BE2C (cell line): ENCODE results near the gene GALNT2.

ENCODE experiments used
- DNase-seq: peaks from one replicate; pipeline ENCODE4 v3.0.0-alpha.2; 2020
- H3K27me3 ChIP-seq: fragments of 250-450 bp; sonication (Bioruptor Pico); 2 replicates; pipeline ENCODE4 v1.5.1; 2020; ENCODE audit warnings: mild to moderate bottlenecking
- H3K36me3 ChIP-seq: fragments of 250-450 bp; sonication (Bioruptor Pico); 2 replicates; pipeline ENCODE4 v1.5.1; 2020; ENCODE audit warnings: mild to moderate bottlenecking
- H3K4me1 ChIP-seq: fragments of 250-450 bp; sonication (Bioruptor Pico); 2 replicates; pipeline ENCODE4 v1.5.1; 2020
- H3K4me3 ChIP-seq: 2 replicates; pipeline ENCODE4 v1.5.1; 2011; ENCODE audit warnings: low read depth, low read length
- H3K9me3 ChIP-seq: fragments of 250-450 bp; sonication (Bioruptor Pico); 2 replicates; pipeline ENCODE4 v1.5.1; 2020
- TF ChIP-seq, protein P1 (sequence below): IDR thresholded peaks from 2 replicates; pipeline ENCODE4 v1.5.1; 2012; ENCODE audit warnings: mild to moderate bottlenecking, low read depth, low read length

Gene GALNT2

DNA sequence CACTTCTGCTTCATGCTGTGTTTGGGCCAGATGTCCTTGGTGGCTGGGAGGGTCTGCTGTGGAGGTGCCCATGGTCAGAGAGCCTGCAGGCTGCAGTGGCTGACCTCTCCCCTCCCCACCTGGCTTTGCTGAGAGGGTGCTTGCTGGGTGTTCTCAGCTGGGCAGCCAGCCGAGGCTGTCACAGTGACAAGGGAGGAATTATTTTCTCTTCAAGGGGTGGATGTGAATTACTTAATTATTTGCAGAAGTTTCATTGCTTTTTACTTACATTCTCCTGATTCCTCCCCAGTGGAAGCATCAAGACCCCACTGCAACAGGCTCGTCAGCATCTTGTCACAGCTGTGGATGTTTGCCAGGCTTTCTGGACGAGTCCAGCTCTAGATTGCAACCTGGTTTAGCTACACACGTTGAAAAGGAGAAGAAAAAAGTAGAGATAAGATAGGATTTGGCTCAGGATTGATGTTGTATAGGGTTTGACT, 70.3 kb downstream of the GALNT2 start:
- Histone ChIP-seq H3K36me3 (no peaks in the 10 kb centered on the region), H3K4me1 (peaks cover 29% of the 10 kb centered on the region), H3K9me3 (no peaks in the 10 kb centered on the region), H3K27me3 (no peaks in the 10 kb centered on the region), H3K4me3 (no peak overlapping the region)
- no peak for DNase-seq
- TF ChIP-seq, protein P1, sequence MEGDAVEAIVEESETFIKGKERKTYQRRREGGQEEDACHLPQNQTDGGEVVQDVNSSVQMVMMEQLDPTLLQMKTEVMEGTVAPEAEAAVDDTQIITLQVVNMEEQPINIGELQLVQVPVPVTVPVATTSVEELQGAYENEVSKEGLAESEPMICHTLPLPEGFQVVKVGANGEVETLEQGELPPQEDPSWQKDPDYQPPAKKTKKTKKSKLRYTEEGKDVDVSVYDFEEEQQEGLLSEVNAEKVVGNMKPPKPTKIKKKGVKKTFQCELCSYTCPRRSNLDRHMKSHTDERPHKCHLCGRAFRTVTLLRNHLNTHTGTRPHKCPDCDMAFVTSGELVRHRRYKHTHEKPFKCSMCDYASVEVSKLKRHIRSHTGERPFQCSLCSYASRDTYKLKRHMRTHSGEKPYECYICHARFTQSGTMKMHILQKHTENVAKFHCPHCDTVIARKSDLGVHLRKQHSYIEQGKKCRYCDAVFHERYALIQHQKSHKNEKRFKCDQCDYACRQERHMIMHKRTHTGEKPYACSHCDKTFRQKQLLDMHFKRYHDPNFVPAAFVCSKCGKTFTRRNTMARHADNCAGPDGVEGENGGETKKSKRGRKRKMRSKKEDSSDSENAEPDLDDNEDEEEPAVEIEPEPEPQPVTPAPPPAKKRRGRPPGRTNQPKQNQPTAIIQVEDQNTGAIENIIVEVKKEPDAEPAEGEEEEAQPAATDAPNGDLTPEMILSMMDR: no peak

DNA sequence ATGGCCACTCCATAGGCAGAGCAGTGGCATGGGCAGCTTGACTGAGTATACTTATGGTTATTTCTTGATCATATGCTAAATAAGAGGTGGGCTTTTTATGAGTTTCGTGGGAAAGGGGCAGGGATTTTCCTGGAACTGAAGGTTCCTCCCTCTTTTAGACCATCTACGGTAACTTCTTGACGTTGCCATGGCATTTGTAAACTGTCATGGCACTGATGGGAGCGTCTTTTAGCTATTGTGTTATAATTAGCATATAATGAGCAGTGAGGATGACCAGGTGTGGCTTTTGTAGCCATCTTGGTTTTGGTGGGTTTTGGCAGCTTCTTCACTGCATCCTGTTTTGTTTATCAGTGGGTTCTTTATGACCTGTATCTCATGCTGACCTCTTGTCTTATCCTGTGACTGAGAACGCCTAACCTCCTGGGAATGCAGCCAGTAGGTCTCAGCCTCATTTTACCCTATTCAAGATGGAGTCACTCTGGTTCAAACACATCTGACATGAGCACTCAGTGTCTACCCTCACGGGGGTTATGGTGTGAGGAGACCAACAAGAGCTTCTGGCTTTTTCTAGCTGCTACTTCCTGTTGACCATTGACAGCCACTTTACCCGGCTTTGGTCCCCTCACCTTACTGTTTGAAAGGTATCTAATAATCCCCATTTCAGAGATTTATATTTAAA, 71.7 kb downstream of the GALNT2 start:
- DNase-seq: no peak

DNA sequence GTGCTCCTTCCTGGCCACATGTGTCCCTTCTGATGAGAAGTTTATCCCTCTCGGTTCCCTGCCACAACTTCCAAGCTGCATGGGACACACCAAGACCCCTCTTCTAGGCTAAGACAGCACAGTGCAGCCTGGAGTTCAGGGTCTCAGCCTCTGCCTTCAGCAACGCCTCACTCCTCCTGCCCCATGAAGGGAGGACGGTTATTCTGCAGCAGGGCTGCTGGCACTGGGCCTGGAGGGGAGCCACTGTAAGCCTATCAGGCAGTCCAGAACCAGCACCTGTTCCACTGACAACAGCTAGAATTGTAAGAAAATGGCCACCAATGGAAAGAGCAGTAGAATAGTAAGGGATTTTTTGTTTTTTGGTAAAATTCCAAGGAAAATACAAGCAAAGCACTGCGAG, 72.3 kb downstream of the GALNT2 start:
- Histone ChIP-seq H3K4me3 (no peak overlapping the region), H3K4me1 (peaks cover 46% of the 10 kb centered on the region), H3K9me3 (no peaks in the 10 kb centered on the region), H3K27me3 (no peaks in the 10 kb centered on the region), H3K36me3 (no peaks in the 10 kb centered on the region)
- no peak for DNase-seq
- TF ChIP-seq, protein P1: no peak

More for the DNA sequence above, 71.7 kb downstream of the GALNT2 start:
- Histone ChIP-seq H3K4me1 (peaks cover 40% of the 10 kb centered on the region), H3K27me3 (no peaks in the 10 kb centered on the region), H3K4me3 (no peak overlapping the region), H3K9me3 (no peaks in the 10 kb centered on the region), H3K36me3 (no peaks in the 10 kb centered on the region)
- TF ChIP-seq, protein P1: no peak

DNA sequence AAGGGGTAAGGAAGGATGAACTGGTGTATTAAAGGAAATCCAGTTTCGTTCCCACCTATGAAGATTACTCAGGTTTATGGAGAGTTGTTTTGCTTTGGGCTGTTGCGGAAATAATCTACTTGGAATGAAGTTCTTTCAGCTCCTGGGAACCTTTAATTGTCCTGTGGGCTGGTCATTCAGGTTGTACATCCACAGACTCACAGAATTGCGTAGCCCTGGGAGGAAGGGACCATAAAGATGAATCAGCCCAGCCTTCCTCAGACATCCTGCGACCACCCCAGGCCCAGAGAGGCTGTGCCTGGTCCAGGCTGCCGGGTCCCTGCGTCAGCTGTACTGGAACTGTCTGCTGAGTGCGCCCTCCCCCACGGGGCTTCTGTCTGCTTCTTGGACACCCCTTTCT, 72.7 kb downstream of the GALNT2 start:
- Histone ChIP-seq H3K9me3 (no peaks in the 10 kb centered on the region), H3K36me3 (no peaks in the 10 kb centered on the region), H3K27me3 (no peaks in the 10 kb centered on the region), H3K4me1 (peaks cover 50% of the 10 kb centered on the region), H3K4me3 (no peak overlapping the region)
- TF ChIP-seq, protein P1: no peak
- DNase-seq: no peak

DNA sequence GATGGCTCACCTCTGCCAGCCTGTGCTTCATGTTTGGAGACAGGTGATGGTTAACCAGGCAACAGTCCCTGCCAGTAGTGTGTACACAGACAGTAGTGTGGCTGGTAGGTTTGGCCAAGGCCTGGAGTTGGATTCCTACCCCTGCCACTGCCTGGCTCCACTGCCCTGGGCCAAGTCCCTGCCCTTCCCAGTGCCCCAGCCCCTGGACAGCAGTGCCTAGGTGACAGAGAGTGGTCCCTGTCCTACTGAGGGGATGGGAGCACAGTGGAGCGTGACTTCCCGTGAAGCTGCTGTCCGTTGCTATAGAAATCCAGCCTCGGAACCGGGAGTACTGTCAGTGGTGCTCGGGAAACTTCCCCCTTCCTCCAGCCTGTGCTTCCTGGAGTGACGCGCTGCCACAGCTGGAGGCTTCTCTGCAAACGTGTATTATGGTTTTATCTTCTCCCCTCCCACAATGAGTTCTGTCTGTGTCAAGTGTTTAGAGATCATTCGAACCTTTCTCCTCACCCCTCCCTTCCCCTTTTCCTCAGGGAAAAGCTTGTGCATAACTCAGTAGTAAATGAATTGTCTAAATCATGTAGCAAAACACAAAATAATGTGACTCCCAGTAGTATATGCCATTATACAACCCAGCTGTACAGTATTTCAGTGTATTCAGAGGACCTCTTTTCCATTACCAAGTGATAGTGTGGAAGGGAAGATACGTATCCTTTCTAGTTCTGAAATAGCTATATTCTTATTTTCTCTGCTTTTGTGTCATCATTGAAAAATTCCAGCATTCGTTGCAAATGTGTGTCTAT, 73.4 kb downstream of the GALNT2 start:
- Histone ChIP-seq H3K4me3 (no peak overlapping the region), H3K4me1 (peaks cover 56% of the 10 kb centered on the region), H3K27me3 (no peaks in the 10 kb centered on the region), H3K9me3 (no peaks in the 10 kb centered on the region), H3K36me3 (no peaks in the 10 kb centered on the region)
- no peak for DNase-seq
- TF ChIP-seq, protein P1: no peak
